HL-60 (cell line): ENCODE data around the gene IL5.

Experiments used
- GABPA ChIP-seq: IDR thresholded peaks from 2 replicates; pipeline ENCODE4 v1.6.1; 2012; ENCODE audit warnings: low read depth
- POLR2AphosphoS5 ChIP-seq: IDR thresholded peaks from 2 replicates; pipeline ENCODE4 v1.6.1; 2012; ENCODE audit warnings: low read depth
- SPI1 ChIP-seq: IDR thresholded peaks from 2 replicates; pipeline ENCODE4 v1.6.1; 2012; ENCODE audit warnings: low read depth, mild to moderate bottlenecking, borderline replicate concordance
- TF ChIP-seq, protein P1 (sequence below): IDR thresholded peaks from one replicate; pipeline ENCODE4 v1.5.1; 2011; ENCODE audit warnings: low read length, control low read depth, inconsistent platforms; ENCODE audit not compliant: insufficient read depth
- TF ChIP-seq, protein P2 (sequence below): IDR thresholded peaks from 2 replicates; pipeline ENCODE4 v1.6.1; 2012; ENCODE audit warnings: low read depth; ENCODE audit not compliant: insufficient replicate concordance

DNA sequence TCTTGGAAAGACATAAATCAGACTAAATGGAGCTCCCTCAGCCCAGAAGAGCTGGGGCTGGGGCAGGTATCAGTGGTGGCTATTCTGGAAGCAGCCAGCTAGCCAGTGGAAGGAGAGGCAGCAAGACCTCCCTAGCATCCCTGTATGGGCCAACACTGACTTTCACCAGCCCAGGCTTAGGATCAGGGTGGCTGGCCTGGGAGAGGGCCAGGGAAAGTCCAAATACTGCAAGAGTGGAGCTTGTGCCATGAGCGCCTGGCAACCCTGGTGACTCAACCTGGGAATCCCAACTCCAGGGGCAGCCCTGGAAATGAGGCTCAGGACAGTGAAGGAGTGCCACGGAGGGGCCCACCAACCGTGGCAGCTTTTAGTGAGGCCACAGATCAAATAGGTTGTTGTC lies 45.2 kb downstream of the IL5 start:
- no peak for TF ChIP-seq GABPA
- TF ChIP-seq, protein P1, sequence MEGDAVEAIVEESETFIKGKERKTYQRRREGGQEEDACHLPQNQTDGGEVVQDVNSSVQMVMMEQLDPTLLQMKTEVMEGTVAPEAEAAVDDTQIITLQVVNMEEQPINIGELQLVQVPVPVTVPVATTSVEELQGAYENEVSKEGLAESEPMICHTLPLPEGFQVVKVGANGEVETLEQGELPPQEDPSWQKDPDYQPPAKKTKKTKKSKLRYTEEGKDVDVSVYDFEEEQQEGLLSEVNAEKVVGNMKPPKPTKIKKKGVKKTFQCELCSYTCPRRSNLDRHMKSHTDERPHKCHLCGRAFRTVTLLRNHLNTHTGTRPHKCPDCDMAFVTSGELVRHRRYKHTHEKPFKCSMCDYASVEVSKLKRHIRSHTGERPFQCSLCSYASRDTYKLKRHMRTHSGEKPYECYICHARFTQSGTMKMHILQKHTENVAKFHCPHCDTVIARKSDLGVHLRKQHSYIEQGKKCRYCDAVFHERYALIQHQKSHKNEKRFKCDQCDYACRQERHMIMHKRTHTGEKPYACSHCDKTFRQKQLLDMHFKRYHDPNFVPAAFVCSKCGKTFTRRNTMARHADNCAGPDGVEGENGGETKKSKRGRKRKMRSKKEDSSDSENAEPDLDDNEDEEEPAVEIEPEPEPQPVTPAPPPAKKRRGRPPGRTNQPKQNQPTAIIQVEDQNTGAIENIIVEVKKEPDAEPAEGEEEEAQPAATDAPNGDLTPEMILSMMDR = no peak
- TF ChIP-seq POLR2AphosphoS5 = no peak
- TF ChIP-seq, protein P2, sequence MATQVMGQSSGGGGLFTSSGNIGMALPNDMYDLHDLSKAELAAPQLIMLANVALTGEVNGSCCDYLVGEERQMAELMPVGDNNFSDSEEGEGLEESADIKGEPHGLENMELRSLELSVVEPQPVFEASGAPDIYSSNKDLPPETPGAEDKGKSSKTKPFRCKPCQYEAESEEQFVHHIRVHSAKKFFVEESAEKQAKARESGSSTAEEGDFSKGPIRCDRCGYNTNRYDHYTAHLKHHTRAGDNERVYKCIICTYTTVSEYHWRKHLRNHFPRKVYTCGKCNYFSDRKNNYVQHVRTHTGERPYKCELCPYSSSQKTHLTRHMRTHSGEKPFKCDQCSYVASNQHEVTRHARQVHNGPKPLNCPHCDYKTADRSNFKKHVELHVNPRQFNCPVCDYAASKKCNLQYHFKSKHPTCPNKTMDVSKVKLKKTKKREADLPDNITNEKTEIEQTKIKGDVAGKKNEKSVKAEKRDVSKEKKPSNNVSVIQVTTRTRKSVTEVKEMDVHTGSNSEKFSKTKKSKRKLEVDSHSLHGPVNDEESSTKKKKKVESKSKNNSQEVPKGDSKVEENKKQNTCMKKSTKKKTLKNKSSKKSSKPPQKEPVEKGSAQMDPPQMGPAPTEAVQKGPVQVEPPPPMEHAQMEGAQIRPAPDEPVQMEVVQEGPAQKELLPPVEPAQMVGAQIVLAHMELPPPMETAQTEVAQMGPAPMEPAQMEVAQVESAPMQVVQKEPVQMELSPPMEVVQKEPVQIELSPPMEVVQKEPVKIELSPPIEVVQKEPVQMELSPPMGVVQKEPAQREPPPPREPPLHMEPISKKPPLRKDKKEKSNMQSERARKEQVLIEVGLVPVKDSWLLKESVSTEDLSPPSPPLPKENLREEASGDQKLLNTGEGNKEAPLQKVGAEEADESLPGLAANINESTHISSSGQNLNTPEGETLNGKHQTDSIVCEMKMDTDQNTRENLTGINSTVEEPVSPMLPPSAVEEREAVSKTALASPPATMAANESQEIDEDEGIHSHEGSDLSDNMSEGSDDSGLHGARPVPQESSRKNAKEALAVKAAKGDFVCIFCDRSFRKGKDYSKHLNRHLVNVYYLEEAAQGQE = no peak
- TF ChIP-seq SPI1 = no peak
